Activated CD8-positive, alpha-beta memory T cell treated with anti-CD3 and anti-CD28 coated beads for 48 hours (primary cell): ENCODE results near the gene AMDHD2.
"Not testable (repeated sequence)": the region's sequence is repeated elsewhere in the genome, so short reads cannot be mapped to it uniquely, and the experiment has no call there.

Experiments
- DNase-seq, 3 experiments: peaks; one replicate each; pipeline ENCODE4 v3.0.0-alpha.2; 2020; ENCODE audit warnings: low read depth in 2 of 3, low spot score in 2 of 3

Gene AMDHD2

DNA sequence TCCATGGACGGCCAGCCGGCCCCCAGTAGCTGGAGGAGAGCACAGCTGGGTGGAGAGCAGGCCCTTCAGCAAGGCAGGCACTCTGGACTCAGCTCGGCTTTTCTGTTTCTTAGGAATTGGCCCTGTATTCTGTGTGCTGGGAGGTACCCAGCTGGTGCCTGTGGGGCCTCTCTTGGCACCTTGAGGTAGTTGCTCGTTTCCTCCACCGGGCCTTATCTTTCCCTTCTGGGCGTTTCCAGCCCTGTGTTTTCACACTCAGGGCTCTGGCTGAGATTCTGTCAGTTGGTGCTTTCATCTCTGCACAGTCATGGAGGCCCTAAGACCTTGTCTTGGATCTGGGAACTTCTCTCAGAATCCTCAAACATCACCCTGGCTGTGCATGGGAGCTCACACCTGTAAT, 47.3 kb downstream of the AMDHD2 start:
- DNase-seq = not testable (repeated sequence)

GRCh38 chr16:2568573-2568972, 48.4 kb downstream of the AMDHD2 start:
- DNase-seq = not testable (repeated sequence)

- not testable (repeated sequence) for DNase-seq
Observed at GRCh38 chr16:2572704-2573103, 52.5 kb downstream of the AMDHD2 start.

GRCh38 chr16:2575839-2576238, 55.7 kb downstream of the AMDHD2 start:
- not testable (repeated sequence) for DNase-seq

DNA sequence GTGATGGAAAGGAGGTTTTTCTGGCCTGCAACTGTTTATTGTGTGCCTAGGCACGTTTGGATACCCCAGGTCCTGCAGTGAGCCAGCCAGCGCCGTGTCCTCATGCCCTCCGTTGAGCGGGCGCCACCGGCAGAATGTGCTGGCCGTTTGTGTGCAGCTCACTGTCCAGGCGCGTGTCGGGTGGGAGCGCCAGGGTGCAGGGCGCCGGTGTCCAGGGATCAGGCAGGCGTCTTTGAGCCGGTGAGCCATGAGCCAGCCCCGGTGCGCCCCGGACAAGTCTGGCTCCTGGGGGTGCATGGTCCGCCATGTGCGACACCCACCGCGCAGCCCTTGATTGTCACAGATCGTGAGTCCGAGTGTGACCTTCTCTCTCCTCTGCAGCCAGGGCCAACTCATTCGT, 56.9 kb downstream of the AMDHD2 start:
- not testable (repeated sequence) for DNase-seq

GRCh38 chr16:2578905-2579304, 58.7 kb downstream of the AMDHD2 start:
- not testable (repeated sequence) for DNase-seq

- not testable (repeated sequence) for DNase-seq
Observed at GRCh38 chr16:2580143-2580542, 60.0 kb downstream of the AMDHD2 start.

DNA sequence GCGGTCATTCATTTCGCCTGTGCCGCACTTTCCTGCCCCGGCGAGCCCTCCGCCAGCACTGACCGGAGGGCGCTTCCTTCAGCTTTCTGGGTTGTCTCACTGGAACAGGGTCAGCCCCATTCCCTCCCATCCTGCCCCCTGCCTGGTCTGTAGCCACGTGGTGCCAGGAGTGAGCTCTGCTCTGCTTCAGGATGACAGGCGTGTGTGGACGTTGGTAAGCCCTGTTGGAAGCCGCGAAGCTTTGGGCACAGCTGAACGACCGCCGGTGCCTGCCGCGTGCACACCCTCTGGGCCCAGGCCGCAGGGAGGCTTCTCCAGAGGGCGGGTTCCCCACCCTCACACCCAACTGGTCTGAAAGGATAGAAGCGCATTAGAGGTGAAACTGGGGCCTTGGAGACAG, 60.6 kb downstream of the AMDHD2 start:
- not testable (repeated sequence) for DNase-seq
